ENCODE measurements around the gene VWC2L.

Gene VWC2L

GRCh38 chr2:214410918-214411554, at the start of gene VWC2L:
Gene VWC2L, plus strand, starts transcription at chr2:214411054. Its CDS starts 3,140 bp downstream, at chr2:214414194.
- Mint-ChIP-seq H3K4me1 (no peaks in the 10 kb centered on the region), H3K27me3 (no peaks in the 10 kb centered on the region), H3K9me3 (no peaks in the 10 kb centered on the region), H3K36me3 (no peaks in the 10 kb centered on the region), H3K4me3 (no peak within 1 kb of the TSS), H3K27ac (no peak within 1 kb of the TSS)
- no peak for ATAC-seq (ENCODE audit: low read depth)
- DNase-seq (ENCODE audit: low spot score in 2 of 2) = no peak

GRCh38 chr2:214361116-214361515, 49.7 kb upstream of the VWC2L start:
- DNase-seq (ENCODE audit: low spot score in 2 of 2) (no peak), ATAC-seq (ENCODE audit: low read depth) (no peak)
- Mint-ChIP-seq H3K27ac (no peak overlapping the region), H3K36me3 (peaks cover 3% of the 10 kb centered on the region), H3K27me3 (no peaks in the 10 kb centered on the region), H3K9me3 (peaks cover 9% of the 10 kb centered on the region), H3K4me1 (no peaks in the 10 kb centered on the region), H3K4me3 (no peak overlapping the region)

GRCh38 chr2:214365549-214365948, 45.3 kb upstream of the VWC2L start:
- no peak overlapping the region for H3K4me3 Mint-ChIP-seq
- H3K36me3 Mint-ChIP-seq = no peaks in the 10 kb centered on the region
- ATAC-seq (ENCODE audit: low read depth) = no peak

DNA sequence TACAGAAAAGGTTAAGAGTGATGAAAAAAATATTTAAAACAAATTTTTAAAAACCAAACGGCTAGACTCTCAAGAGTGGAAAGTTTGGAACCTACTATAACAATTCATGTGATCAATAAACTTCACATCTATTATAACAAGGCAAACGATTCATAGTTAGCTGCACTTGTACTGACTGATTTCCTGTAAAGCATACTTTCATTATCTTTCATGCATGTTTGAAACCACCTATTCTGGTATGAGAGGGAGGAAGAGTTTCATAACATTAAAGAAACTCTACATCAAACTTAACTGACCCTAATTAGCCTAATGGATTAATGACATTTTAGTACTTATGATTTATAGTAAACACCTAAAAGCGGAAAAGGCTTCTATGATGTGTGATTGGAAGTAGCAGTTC, 43.7 kb upstream of the VWC2L start:
- ATAC-seq (ENCODE audit: low read depth) (no peak), DNase-seq (ENCODE audit: low spot score in 2 of 2) (no peak)
- H3K9me3 Mint-ChIP-seq = no peaks in the 10 kb centered on the region
- no peaks in the 10 kb centered on the region for H3K27me3 Mint-ChIP-seq
- no peak overlapping the region for H3K4me3 Mint-ChIP-seq
- no peaks in the 10 kb centered on the region for H3K4me1 Mint-ChIP-seq
- no peak overlapping the region for H3K27ac Mint-ChIP-seq
- no peaks in the 10 kb centered on the region for H3K36me3 Mint-ChIP-seq

More at GRCh38 chr2:214365549-214365948, 45.3 kb upstream of the VWC2L start:
- no peaks in the 10 kb centered on the region for H3K9me3 Mint-ChIP-seq
- no peak for DNase-seq (ENCODE audit: low spot score in 2 of 2)
- H3K27me3 Mint-ChIP-seq = no peaks in the 10 kb centered on the region
- no peak overlapping the region for H3K27ac Mint-ChIP-seq
- no peaks in the 10 kb centered on the region for H3K4me1 Mint-ChIP-seq

DNA sequence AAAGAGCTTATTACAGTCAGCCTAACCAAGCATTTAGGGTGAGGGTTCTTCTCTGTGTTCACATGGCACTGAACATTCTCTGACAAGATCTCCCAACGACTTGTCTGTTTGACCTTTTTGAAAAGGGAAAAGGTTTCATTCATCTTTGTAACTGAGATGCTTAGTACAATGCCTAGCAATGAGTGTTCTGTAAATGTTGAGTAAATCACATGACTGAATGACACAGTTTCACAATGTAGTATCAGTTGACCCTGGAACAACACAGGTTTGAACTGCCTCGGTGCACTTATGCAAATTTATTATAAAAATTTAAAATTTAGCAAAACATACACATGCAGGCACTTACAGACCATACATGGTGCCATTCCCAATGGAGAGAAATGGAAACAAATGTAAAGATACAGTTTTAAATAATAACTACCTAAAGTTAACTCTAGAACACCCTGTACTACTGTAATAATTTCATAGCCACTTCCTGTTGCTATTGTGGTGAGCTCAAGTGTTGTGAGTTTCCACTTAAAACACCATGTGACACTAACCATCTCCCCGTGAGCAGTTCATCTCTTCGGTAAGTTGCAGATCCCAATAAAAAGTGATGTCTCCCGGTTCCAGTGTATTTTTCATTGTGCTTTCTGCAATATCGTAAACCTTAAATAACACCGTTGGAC, 34.1 kb upstream of the VWC2L start:
- no peaks in the 10 kb centered on the region for H3K27me3 Mint-ChIP-seq
- H3K27ac Mint-ChIP-seq = no peak overlapping the region
- no peaks in the 10 kb centered on the region for H3K4me1 Mint-ChIP-seq
- H3K9me3 Mint-ChIP-seq = no peaks in the 10 kb centered on the region
- H3K36me3 Mint-ChIP-seq = no peaks in the 10 kb centered on the region
- ATAC-seq (ENCODE audit: low read depth) (no peak), DNase-seq (ENCODE audit: low spot score in 2 of 2) (no peak)
- H3K4me3 Mint-ChIP-seq = no peak overlapping the region

GRCh38 chr2:214377286-214377624, 33.6 kb upstream of the VWC2L start:
- ATAC-seq (ENCODE audit: low read depth) (no peak), DNase-seq (ENCODE audit: low spot score in 2 of 2) (no peak)
- no peak overlapping the region for H3K4me3 Mint-ChIP-seq

GRCh38 chr2:214378455-214379103, 32.3 kb upstream of the VWC2L start:
- DNase-seq (ENCODE audit: low spot score in 2 of 2) (no peak), ATAC-seq (ENCODE audit: low read depth) (no peak)
- H3K27ac Mint-ChIP-seq = no peak overlapping the region
- no peaks in the 10 kb centered on the region for H3K9me3 Mint-ChIP-seq
- H3K36me3 Mint-ChIP-seq = no peaks in the 10 kb centered on the region
- no peak overlapping the region for H3K4me3 Mint-ChIP-seq
- H3K4me1 Mint-ChIP-seq = no peaks in the 10 kb centered on the region
- H3K27me3 Mint-ChIP-seq = no peaks in the 10 kb centered on the region

More at GRCh38 chr2:214377286-214377624, 33.6 kb upstream of the VWC2L start:
- no peak overlapping the region for H3K27ac Mint-ChIP-seq
- no peaks in the 10 kb centered on the region for H3K9me3 Mint-ChIP-seq
- H3K27me3 Mint-ChIP-seq = no peaks in the 10 kb centered on the region
- no peaks in the 10 kb centered on the region for H3K4me1 Mint-ChIP-seq
- no peaks in the 10 kb centered on the region for H3K36me3 Mint-ChIP-seq

DNA sequence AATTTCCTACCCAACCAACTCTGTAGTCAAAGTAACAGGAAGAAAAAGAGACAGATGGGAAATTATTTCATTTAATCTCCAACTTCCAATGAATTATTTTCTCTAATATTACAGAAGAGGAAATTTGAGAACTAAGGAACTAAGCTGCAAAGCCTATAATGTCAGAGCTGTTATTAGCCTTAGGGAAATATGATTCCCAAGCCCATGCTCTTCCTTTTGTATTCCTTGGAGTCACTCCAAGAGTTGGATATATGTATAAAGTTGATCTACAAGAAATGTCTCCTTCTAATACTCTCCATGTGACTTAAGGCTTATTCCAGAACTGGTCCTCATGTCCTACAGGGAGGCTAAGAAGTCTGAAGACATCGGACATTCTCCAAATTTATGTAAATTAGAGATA, 31.6 kb upstream of the VWC2L start:
- H3K27me3 Mint-ChIP-seq = no peaks in the 10 kb centered on the region
- DNase-seq (ENCODE audit: low spot score in 2 of 2) = no peak
- no peak overlapping the region for H3K4me3 Mint-ChIP-seq
- no peak for ATAC-seq (ENCODE audit: low read depth)
- H3K36me3 Mint-ChIP-seq = no peaks in the 10 kb centered on the region
- no peaks in the 10 kb centered on the region for H3K4me1 Mint-ChIP-seq
- no peaks in the 10 kb centered on the region for H3K9me3 Mint-ChIP-seq
- no peak overlapping the region for H3K27ac Mint-ChIP-seq

GRCh38 chr2:214380681-214381080, 30.2 kb upstream of the VWC2L start:
- ATAC-seq (ENCODE audit: low read depth) (no peak), DNase-seq (ENCODE audit: low spot score in 2 of 2) (no peak)
- H3K36me3 Mint-ChIP-seq = no peaks in the 10 kb centered on the region

GRCh38 chr2:214382229-214382628, 28.6 kb upstream of the VWC2L start:
- ATAC-seq (ENCODE audit: low read depth) = no peak
- no peaks in the 10 kb centered on the region for H3K36me3 Mint-ChIP-seq
- H3K9me3 Mint-ChIP-seq = no peaks in the 10 kb centered on the region
- no peaks in the 10 kb centered on the region for H3K27me3 Mint-ChIP-seq
- no peak overlapping the region for H3K4me3 Mint-ChIP-seq
- no peaks in the 10 kb centered on the region for H3K4me1 Mint-ChIP-seq
- no peak for DNase-seq (ENCODE audit: low spot score in 2 of 2)
- H3K27ac Mint-ChIP-seq = no peak overlapping the region

More at GRCh38 chr2:214380681-214381080, 30.2 kb upstream of the VWC2L start:
- H3K27ac Mint-ChIP-seq = no peak overlapping the region
- H3K9me3 Mint-ChIP-seq = no peaks in the 10 kb centered on the region
- H3K4me3 Mint-ChIP-seq = no peak overlapping the region
- no peaks in the 10 kb centered on the region for H3K4me1 Mint-ChIP-seq
- no peaks in the 10 kb centered on the region for H3K27me3 Mint-ChIP-seq

GRCh38 chr2:214386720-214387119, 24.1 kb upstream of the VWC2L start:
- H3K9me3 Mint-ChIP-seq = no peaks in the 10 kb centered on the region
- H3K4me1 Mint-ChIP-seq = no peaks in the 10 kb centered on the region
- no peak overlapping the region for H3K27ac Mint-ChIP-seq
- H3K4me3 Mint-ChIP-seq = no peak overlapping the region
- H3K36me3 Mint-ChIP-seq = no peaks in the 10 kb centered on the region
- no peak for ATAC-seq (ENCODE audit: low read depth)
- no peak for DNase-seq (ENCODE audit: low spot score in 2 of 2)
- H3K27me3 Mint-ChIP-seq = no peaks in the 10 kb centered on the region

DNA sequence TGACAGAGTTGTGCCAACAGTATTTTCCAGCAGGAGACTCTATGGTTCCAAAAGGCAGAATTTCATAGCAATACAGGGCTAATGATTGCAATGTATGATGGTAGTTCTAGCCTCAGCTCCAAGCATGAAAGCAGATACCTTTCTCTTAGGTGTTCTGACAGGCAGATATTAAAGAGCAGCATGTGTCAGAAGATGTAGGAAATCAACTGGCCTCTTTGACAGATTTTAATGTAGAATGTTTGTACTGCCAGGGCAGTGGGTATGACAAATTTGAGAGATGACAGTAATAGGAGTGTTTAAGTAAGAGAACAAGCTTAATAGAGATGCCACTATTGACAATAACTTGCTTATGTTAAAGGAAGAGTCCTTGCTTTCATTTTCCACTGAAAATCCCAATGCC, 21.5 kb upstream of the VWC2L start:
- Mint-ChIP-seq H3K4me1 (no peaks in the 10 kb centered on the region), H3K9me3 (no peaks in the 10 kb centered on the region), H3K27me3 (no peaks in the 10 kb centered on the region), H3K27ac (no peak overlapping the region), H3K4me3 (no peak overlapping the region), H3K36me3 (no peaks in the 10 kb centered on the region)
- no peak for ATAC-seq (ENCODE audit: low read depth)
- no peak for DNase-seq (ENCODE audit: low spot score in 2 of 2)

GRCh38 chr2:214393796-214394195, 17.1 kb upstream of the VWC2L start:
- DNase-seq (ENCODE audit: low spot score in 2 of 2) = no peak
- no peaks in the 10 kb centered on the region for H3K27me3 Mint-ChIP-seq
- H3K4me3 Mint-ChIP-seq = no peak overlapping the region
- no peaks in the 10 kb centered on the region for H3K4me1 Mint-ChIP-seq
- H3K36me3 Mint-ChIP-seq = no peaks in the 10 kb centered on the region
- no peaks in the 10 kb centered on the region for H3K9me3 Mint-ChIP-seq
- ATAC-seq (ENCODE audit: low read depth) = no peak
- no peak overlapping the region for H3K27ac Mint-ChIP-seq

GRCh38 chr2:214395040-214395439, 15.8 kb upstream of the VWC2L start:
- no peaks in the 10 kb centered on the region for H3K27me3 Mint-ChIP-seq
- DNase-seq (ENCODE audit: low spot score in 2 of 2) (no peak), ATAC-seq (ENCODE audit: low read depth) (no peak)
- H3K4me3 Mint-ChIP-seq = no peak overlapping the region
- H3K27ac Mint-ChIP-seq = no peak overlapping the region
- H3K4me1 Mint-ChIP-seq = no peaks in the 10 kb centered on the region
- H3K9me3 Mint-ChIP-seq = no peaks in the 10 kb centered on the region
- no peaks in the 10 kb centered on the region for H3K36me3 Mint-ChIP-seq
